SK-N-SH treated with all-trans-retinoic acid at 6 μM for 48 hours (cell line): ENCODE results near the gene ZFP90.
"Not testable (repeated sequence)": the region's sequence is repeated elsewhere in the genome, so short reads cannot be mapped to it uniquely, and the experiment has no call there.

Experiments used
- ATAC-seq: fragments of 200-7000 bp; cut with Tn5 transposase; 3 replicates; pipeline ENCODE4 v1.9.1; 2020; ENCODE audit warnings: mild to moderate bottlenecking, moderate library complexity
- ARNTL ChIP-seq: fragments of 450-650 bp; formaldehyde crosslinking; IDR thresholded peaks from 2 replicates; pipeline ENCODE4 v1.5.0; 2020; ENCODE audit warnings: low read depth, mild to moderate bottlenecking, moderate library complexity, borderline replicate concordance
- BACH2 ChIP-seq: fragments of 250-450 bp; sonication (Bioruptor Pico); IDR thresholded peaks from 2 replicates; pipeline ENCODE4 v1.9.0; 2021; ENCODE audit warnings: mild to moderate bottlenecking, borderline replicate concordance
- CREB5 ChIP-seq: fragments of 250-450 bp; sonication (Bioruptor Pico); IDR thresholded peaks from 2 replicates; pipeline ENCODE4 v1.5.1; 2020; ENCODE audit warnings: low read depth, mild to moderate bottlenecking, moderate library complexity
- CSDC2 ChIP-seq: fragments of 250-450 bp; sonication (Bioruptor Pico); IDR thresholded peaks from 2 replicates; pipeline ENCODE4 v1.5.0; 2020; ENCODE audit warnings: mild to moderate bottlenecking, moderate library complexity
- CSRNP3 ChIP-seq: fragments of 250-450 bp; sonication (Bioruptor Pico); IDR thresholded peaks from 2 replicates; pipeline ENCODE4 v1.5.1; 2021; ENCODE audit warnings: mild to moderate bottlenecking, moderate library complexity
- ESRRG ChIP-seq: fragments of 250-450 bp; sonication (Bioruptor Pico); IDR thresholded peaks from 2 replicates; pipeline ENCODE4 v1.6.1; 2021; ENCODE audit warnings: mild to moderate bottlenecking
- GLIS3 ChIP-seq: fragments of 250-450 bp; sonication (Bioruptor Pico); IDR thresholded peaks from 2 replicates; pipeline ENCODE4 v1.5.0; 2020; ENCODE audit warnings: mild to moderate bottlenecking, moderate library complexity
- ISL1 ChIP-seq: fragments of 250-450 bp; sonication (Bioruptor Pico); IDR thresholded peaks from 2 replicates; pipeline ENCODE4 v2.1.2; 2022; ENCODE audit warnings: mild to moderate bottlenecking, moderate library complexity
- OSR1 ChIP-seq: fragments of 250-450 bp; sonication (Bioruptor Pico); IDR thresholded peaks from 2 replicates; pipeline ENCODE4 v1.8.0; 2022; ENCODE audit warnings: moderate library complexity, mild to moderate bottlenecking, inconsistent platforms
- PATZ1 ChIP-seq: fragments of 250-450 bp; sonication (Bioruptor Pico); IDR thresholded peaks from 2 replicates; pipeline ENCODE4 v1.8.0; 2020; ENCODE audit warnings: mild to moderate bottlenecking, moderate library complexity, borderline replicate concordance
- POU6F1 ChIP-seq: fragments of 250-450 bp; sonication (Bioruptor Pico); IDR thresholded peaks from 2 replicates; pipeline ENCODE4 v1.8.0; 2021; ENCODE audit warnings: low read depth, mild to moderate bottlenecking, moderate library complexity, borderline replicate concordance
- PPARA ChIP-seq: fragments of 250-450 bp; sonication (Bioruptor Pico); IDR thresholded peaks from 2 replicates; pipeline ENCODE4 v1.5.0; 2020; ENCODE audit warnings: mild to moderate bottlenecking, borderline replicate concordance
- RARB ChIP-seq: fragments of 250-450 bp; sonication (Bioruptor Pico); IDR thresholded peaks from 2 replicates; pipeline ENCODE4 v1.8.0; 2021; ENCODE audit warnings: mild to moderate bottlenecking, moderate library complexity
- TCF4 ChIP-seq: fragments of 250-450 bp; sonication (Bioruptor Pico); IDR thresholded peaks from 2 replicates; pipeline ENCODE4 v1.8.0; 2021; ENCODE audit warnings: mild to moderate bottlenecking, moderate library complexity, borderline replicate concordance
- TOX ChIP-seq: fragments of 250-450 bp; sonication (Bioruptor Pico); IDR thresholded peaks from 2 replicates; pipeline ENCODE4 v1.8.0; 2021; ENCODE audit warnings: mild to moderate bottlenecking, moderate library complexity, borderline replicate concordance
- TSHZ2 ChIP-seq: fragments of 250-450 bp; sonication (Bioruptor Pico); IDR thresholded peaks from 2 replicates; pipeline ENCODE4 v1.5.0; 2020; ENCODE audit warnings: mild to moderate bottlenecking, moderate library complexity
- ZC3H10 ChIP-seq: fragments of 250-450 bp; sonication (Bioruptor Pico); IDR thresholded peaks from 2 replicates; pipeline ENCODE4 v1.5.1; 2021; ENCODE audit warnings: mild to moderate bottlenecking, moderate library complexity
- ZFP3 ChIP-seq: fragments of 250-450 bp; sonication (Bioruptor Pico); IDR thresholded peaks from 2 replicates; pipeline ENCODE4 v1.5.0; 2020; ENCODE audit warnings: mild to moderate bottlenecking, moderate library complexity
- ZFP30 ChIP-seq: fragments of 450-650 bp; formaldehyde crosslinking; IDR thresholded peaks from 2 replicates; pipeline ENCODE4 v1.5.0; 2022; ENCODE audit warnings: mild to moderate bottlenecking, moderate library complexity
- ZNF565 ChIP-seq: fragments of 450-650 bp; formaldehyde crosslinking; conservative IDR thresholded peaks from 2 replicates; pipeline ENCODE4 v1.5.0; 2020; ENCODE audit warnings: low read depth, mild to moderate bottlenecking, moderate library complexity
- ZNF70 ChIP-seq: fragments of 450-650 bp; formaldehyde crosslinking; IDR thresholded peaks from 2 replicates; pipeline ENCODE4 v1.5.0; 2020; ENCODE audit warnings: mild to moderate bottlenecking, moderate library complexity
- ZNF8 ChIP-seq: fragments of 450-650 bp; formaldehyde crosslinking; IDR thresholded peaks from 2 replicates; pipeline ENCODE4 v1.5.0; 2020; ENCODE audit warnings: mild to moderate bottlenecking, moderate library complexity

Gene ZFP90

GRCh38 chr16:68493412-68494070, 45.5 kb upstream of the ZFP90 start (continued):
- TF ChIP-seq ZFP30 (CRISPR knock-in tag) (no peak), ZNF565 (no peak), ZNF70 (CRISPR knock-in tag) (no peak), ZC3H10 (CRISPR knock-in tag) (no peak), PATZ1 (CRISPR knock-in tag) (no peak)

GRCh38 chr16:68494261-68494660, 44.8 kb upstream of the ZFP90 start:
- ATAC-seq = not testable (repeated sequence)

- ATAC-seq = peak; percentile 30; the same call in 1 of the 3 replicates
- TF ChIP-seq PPARA (CRISPR knock-in tag) (no peak), ISL1 (CRISPR knock-in tag) (no peak), RARB (CRISPR knock-in tag) (no peak), CREB5 (CRISPR knock-in tag) (no peak), ZNF565 (no peak), TSHZ2 (CRISPR knock-in tag) (no peak), ZC3H10 (CRISPR knock-in tag) (no peak), GLIS3 (no peak)
Observed at GRCh38 chr16:68496689-68497088, 42.4 kb upstream of the ZFP90 start.

GRCh38 chr16:68499006-68499405, 40.1 kb upstream of the ZFP90 start:
- TF ChIP-seq ZFP3 (no peak), ZNF70 (CRISPR knock-in tag) (no peak), CSRNP3 (CRISPR knock-in tag) (no peak), OSR1 (CRISPR knock-in tag) (no peak), ZNF565 (no peak), ARNTL (CRISPR knock-in tag) (no peak), ZNF8 (CRISPR knock-in tag) (no peak), TSHZ2 (CRISPR knock-in tag) (no peak), ZC3H10 (CRISPR knock-in tag) (no peak), BACH2 (CRISPR knock-in tag) (no peak), TOX (CRISPR knock-in tag) (no peak), CREB5 (CRISPR knock-in tag) (no peak), TCF4 (CRISPR knock-in tag) (no peak), GLIS3 (no peak), RARB (CRISPR knock-in tag) (no peak), ISL1 (CRISPR knock-in tag) (no peak), ESRRG (CRISPR knock-in tag) (no peak), CSDC2 (no peak), POU6F1 (no peak)
- ATAC-seq = no peak
